SU-DHL-6 (cell line): ENCODE results near the gene ACP6.

Experiments used
- CTCF ChIP-seq: fragments of 200-600 bp; sonication (generic); IDR thresholded peaks from one replicate; pipeline ENCODE4 v1.5.1; 2017; ENCODE audit warnings: antibody characterized with exemption, mild to moderate bottlenecking, low read length, moderate library complexity; ENCODE audit not compliant: insufficient read depth, poor library complexity, severe bottlenecking
- EZH2phosphoT487 ChIP-seq: fragments of 200-600 bp; sonication (generic), shearing (Covaris generic); conservative IDR thresholded peaks from 2 replicates; pipeline ENCODE4 v1.6.1; 2018; ENCODE audit warnings: mild to moderate bottlenecking, antibody characterized with exemption, low read length, moderate library complexity, mixed read lengths

- TF ChIP-seq CTCF (no peak), EZH2phosphoT487 (no peak)
These were observed 44.8 kb downstream of the ACP6 start for GRCh38 chr1:147625362-147625995.
